Measurements from ENCODE around the gene GATA1. TPM values are rescaled to one million over a fixed set of nuclear protein-coding genes. Genes with fewer than 3 reads are reported as not detected.

GATA1 gene
- total RNA-seq, 2 experiments from 2014 or later: not detected

- ATAC-seq (ENCODE audit: poor library complexity): no peak
Observed at GRCh38 chrX:48761674-48762471, 24.5 kb upstream of the GATA1 start, which contains the start of gene GLOD5. Gene GLOD5, plus strand, starts transcription at chrX:48761747. Its CDS starts 44 bp downstream, at chrX:48761791.

DNA sequence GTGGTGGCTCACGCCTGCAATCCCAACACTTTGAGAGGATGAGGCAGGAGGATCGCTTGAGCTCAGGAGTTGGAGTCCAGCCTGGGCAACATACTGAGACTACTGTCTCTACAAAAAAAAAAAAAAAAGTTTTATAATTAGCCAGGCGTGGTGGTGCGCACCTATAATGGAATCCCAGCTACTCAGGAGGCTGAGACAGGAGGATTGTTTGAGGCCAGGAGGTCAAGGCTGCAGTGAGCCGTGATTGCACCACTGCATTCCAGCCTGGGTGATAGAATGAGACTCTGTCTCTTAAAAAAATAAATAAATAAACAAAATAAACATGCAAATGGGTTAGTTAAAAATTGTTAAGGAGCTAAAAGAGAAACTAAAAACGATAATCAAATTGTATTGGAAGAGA is 17.2 kb upstream of the GATA1 start:
- no peaks in the 10 kb centered on the region for H3K36me3 Mint-ChIP-seq (ENCODE audit: low read depth)
- no peaks in the 10 kb centered on the region for H3K27me3 Mint-ChIP-seq
- CTCF ChIA-PET: no interaction called here
- intact Hi-C loops (cut with DNase I, micrococcal nuclease): no loop called here
- Histone ChIP-seq H3K4me1 (ENCODE audit: insufficient read depth, low read length) (no peaks in the 10 kb centered on the region), H3K9me3 (ENCODE audit: control insufficient read depth in 1 of 2, insufficient read depth in 1 of 2, low read length in 2 of 2) (no peaks in the 10 kb centered on the region), H3K4me3 (ENCODE audit: low read length) (no peak overlapping the region), H3K27ac (ENCODE audit: low read depth in 1 of 2, low read length in 2 of 2) (no peak overlapping the region), H3K36me3 (ENCODE audit: insufficient read depth, low read length) (no peaks in the 10 kb centered on the region), H3K27me3 (ENCODE audit: control insufficient read depth in 1 of 2, insufficient read depth in 2 of 2, low read length in 2 of 2) (no peaks in the 10 kb centered on the region)
- no peak for TF ChIP-seq CTCF (IDR thresholded peaks at IDR 0.05)
- no peak for ATAC-seq (ENCODE audit: poor library complexity)
- POLR2A ChIA-PET: interaction anchor here (0.6 kb wide), 1 partner anchor 43 kb away, joined by 3 read pairs; no protein-coding TSS in a partner anchor
- DNase-seq: no peak
- H3K4me3 Mint-ChIP-seq: no peak overlapping the region
- no peak overlapping the region for H3K27ac Mint-ChIP-seq
- no peaks in the 10 kb centered on the region for H3K4me1 Mint-ChIP-seq (ENCODE audit: low read depth)
- H3K9me3 Mint-ChIP-seq: no peaks in the 10 kb centered on the region

More at GRCh38 chrX:48761674-48762471, 24.5 kb upstream of the GATA1 start, which contains the start of gene GLOD5:
- Histone ChIP-seq H3K27me3 (ENCODE audit: control insufficient read depth in 1 of 2, insufficient read depth in 2 of 2, low read length in 2 of 2) (no peaks in the 10 kb centered on the region), H3K4me3 (ENCODE audit: low read length) (no peak within 1 kb of the TSS), H3K36me3 (ENCODE audit: insufficient read depth, low read length) (no peaks in the 10 kb centered on the region), H3K9me3 (ENCODE audit: control insufficient read depth in 1 of 2, insufficient read depth in 1 of 2, low read length in 2 of 2) (no peaks in the 10 kb centered on the region), H3K27ac (ENCODE audit: low read depth in 1 of 2, low read length in 2 of 2) (no peak within 1 kb of the TSS), H3K4me1 (ENCODE audit: insufficient read depth, low read length) (peaks cover 7% of the 10 kb centered on the region)
- Mint-ChIP-seq H3K4me3 (no peak within 1 kb of the TSS), H3K27ac (no peak within 1 kb of the TSS), H3K9me3 (no peaks in the 10 kb centered on the region), H3K27me3 (no peaks in the 10 kb centered on the region), H3K36me3 (ENCODE audit: low read depth) (no peaks in the 10 kb centered on the region), H3K4me1 (ENCODE audit: low read depth) (peaks cover 5% of the 10 kb centered on the region)
- no peak for TF ChIP-seq CTCF (IDR thresholded peaks at IDR 0.05)
- ChIA-PET CTCF (no interaction called here), POLR2A (no interaction called here)
- intact Hi-C loops (cut with DNase I, micrococcal nuclease): no loop called here
- peak in 3 of 14 experiments; percentile 2 to 13 (median 6) for DNase-seq

GRCh38 chrX:48770296-48770695 is 16.1 kb upstream of the GATA1 start:
- Histone ChIP-seq H3K27ac (ENCODE audit: low read depth in 1 of 2, low read length in 2 of 2) (no peak overlapping the region), H3K4me3 (ENCODE audit: low read length) (no peak overlapping the region), H3K9me3 (ENCODE audit: control insufficient read depth in 1 of 2, insufficient read depth in 1 of 2, low read length in 2 of 2) (no peaks in the 10 kb centered on the region), H3K27me3 (ENCODE audit: control insufficient read depth in 1 of 2, insufficient read depth in 2 of 2, low read length in 2 of 2) (no peaks in the 10 kb centered on the region), H3K36me3 (ENCODE audit: insufficient read depth, low read length) (no peaks in the 10 kb centered on the region), H3K4me1 (ENCODE audit: insufficient read depth, low read length) (no peaks in the 10 kb centered on the region)
- Mint-ChIP-seq H3K36me3 (ENCODE audit: low read depth) (no peaks in the 10 kb centered on the region), H3K4me1 (ENCODE audit: low read depth) (no peaks in the 10 kb centered on the region), H3K9me3 (no peaks in the 10 kb centered on the region), H3K27ac (no peak overlapping the region), H3K27me3 (no peaks in the 10 kb centered on the region), H3K4me3 (no peak overlapping the region)
- ChIA-PET POLR2A (no interaction called here), CTCF (no interaction called here)
- no peak for ATAC-seq (ENCODE audit: poor library complexity)
- DNase-seq: no peak
- TF ChIP-seq CTCF (IDR thresholded peaks at IDR 0.05): no peak
- intact Hi-C loops (cut with DNase I, micrococcal nuclease): no loop called here
